Retinal pigment epithelial cell (primary cell): ENCODE results near the gene SGPL1.
A peak's percentile ranks its signal among the peaks of the same experiment; 100 is the strongest.

Experiments used
- DNase-seq: peaks from one replicate; pipeline ENCODE4 v3.0.0-alpha.2; 2010; ENCODE audit warnings: low read depth
- H3K4me3 ChIP-seq: 2 replicates; pipeline ENCODE4 v1.5.1; 2011; ENCODE audit warnings: mild to moderate bottlenecking, low read length, control low read depth, moderate library complexity
- TF ChIP-seq, protein P1 (sequence below): conservative IDR thresholded peaks from 2 replicates; pipeline ENCODE4 v1.5.1; 2011; ENCODE audit warnings: low read depth, low read length, control low read depth, inconsistent platforms

SGPL1 gene

DNA sequence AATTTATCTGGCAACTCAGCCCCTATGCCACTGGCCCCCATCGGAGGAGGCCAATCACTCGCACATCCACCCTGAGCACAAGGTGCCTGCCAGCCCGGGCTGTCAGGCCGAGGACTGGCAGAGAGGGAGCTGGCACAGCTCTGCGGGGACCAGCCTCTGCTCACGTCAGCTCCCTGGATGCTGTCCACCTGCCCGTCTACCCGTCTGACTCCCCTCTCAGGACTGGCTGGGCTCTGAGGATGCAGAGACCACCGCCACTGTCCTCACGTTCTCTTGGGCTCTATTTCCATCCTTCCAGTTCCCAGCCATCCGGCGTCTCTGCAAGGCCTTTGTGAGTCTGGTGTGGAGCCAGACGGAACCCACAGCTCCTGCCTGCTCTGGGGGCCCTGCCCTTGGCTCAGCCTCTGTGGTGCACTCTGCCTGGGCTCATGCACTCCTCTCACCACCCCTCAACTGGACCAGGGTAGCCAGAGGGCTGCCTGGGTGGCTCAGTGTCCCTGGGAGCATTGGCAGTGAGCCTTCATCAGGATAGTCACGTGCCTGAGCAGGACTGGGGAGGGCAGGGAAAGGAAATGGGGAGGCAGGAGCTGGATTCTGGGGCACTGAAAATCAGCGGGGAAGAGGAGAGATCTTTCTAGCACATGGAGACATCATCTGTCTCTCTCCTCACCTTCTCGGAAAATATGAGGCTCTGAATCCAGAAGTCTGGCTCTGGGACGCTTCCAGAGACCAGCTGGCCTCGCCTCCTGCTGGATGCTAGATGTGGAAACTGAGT lies 110.7 kb downstream of the SGPL1 start:
- no peak overlapping the region for H3K4me3 ChIP-seq
- DNase-seq, result no peak
- TF ChIP-seq, protein P1, sequence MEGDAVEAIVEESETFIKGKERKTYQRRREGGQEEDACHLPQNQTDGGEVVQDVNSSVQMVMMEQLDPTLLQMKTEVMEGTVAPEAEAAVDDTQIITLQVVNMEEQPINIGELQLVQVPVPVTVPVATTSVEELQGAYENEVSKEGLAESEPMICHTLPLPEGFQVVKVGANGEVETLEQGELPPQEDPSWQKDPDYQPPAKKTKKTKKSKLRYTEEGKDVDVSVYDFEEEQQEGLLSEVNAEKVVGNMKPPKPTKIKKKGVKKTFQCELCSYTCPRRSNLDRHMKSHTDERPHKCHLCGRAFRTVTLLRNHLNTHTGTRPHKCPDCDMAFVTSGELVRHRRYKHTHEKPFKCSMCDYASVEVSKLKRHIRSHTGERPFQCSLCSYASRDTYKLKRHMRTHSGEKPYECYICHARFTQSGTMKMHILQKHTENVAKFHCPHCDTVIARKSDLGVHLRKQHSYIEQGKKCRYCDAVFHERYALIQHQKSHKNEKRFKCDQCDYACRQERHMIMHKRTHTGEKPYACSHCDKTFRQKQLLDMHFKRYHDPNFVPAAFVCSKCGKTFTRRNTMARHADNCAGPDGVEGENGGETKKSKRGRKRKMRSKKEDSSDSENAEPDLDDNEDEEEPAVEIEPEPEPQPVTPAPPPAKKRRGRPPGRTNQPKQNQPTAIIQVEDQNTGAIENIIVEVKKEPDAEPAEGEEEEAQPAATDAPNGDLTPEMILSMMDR, result no peak

DNA sequence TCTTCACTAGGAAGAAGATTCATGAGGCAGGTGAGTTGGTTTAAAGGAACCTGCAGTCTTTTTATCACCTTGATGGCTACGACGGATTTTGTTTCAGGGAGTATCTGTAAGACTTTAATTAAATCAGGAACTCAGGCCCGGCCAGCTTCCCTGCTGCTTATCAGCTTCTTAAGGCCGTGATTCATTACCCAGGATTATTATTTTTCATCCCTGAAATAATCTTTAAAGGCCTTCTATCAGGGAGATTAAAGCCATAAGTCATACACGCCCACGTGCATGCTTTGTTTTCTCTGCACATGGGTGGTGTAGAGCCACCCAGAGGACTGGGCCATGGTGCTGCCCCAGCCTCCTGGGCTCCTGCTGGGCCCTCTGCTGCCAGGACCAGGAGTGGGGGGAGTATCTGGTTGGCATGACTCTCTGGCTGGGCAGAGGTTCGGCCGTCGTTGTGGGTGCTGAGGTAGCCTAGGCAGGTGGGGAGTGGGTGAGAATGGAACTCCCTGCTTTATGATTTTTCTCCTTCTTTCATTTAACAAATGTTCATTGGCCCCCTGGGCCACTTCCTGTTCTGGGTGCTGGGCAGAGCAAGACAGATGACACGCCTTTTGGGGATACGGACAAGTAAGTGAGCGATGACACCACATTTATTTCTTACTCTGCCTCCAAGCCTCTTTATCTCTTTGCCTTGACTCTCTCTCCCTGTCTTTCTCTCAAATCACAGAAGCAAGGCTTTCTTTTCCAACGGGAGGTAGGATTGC lies 111.6 kb downstream of the SGPL1 start:
- no peak overlapping the region for H3K4me3 ChIP-seq
- DNase-seq, result peak; percentile 83
- TF ChIP-seq, protein P1, result no peak

DNA sequence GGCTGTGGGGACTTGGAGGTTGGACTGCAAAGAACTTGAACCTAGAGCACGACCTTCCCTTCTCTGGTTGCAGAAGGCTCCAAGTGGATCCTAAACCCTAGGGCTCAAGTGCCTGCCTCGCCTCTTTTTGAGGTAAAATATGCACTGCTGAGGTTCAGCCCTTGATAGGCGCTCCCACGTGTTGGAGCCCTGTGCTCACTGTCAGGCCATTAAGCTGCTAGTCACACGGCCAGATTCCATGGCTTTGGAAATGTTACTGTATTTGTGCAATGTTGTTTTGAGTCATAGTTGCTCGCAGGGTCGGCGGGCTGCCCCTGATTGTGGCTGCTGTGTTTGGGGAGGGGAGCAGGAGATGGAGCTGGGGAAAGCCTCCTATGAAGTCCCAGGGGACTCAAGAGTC lies 112.4 kb downstream of the SGPL1 start:
- H3K4me3 ChIP-seq, result no peak overlapping the region
- no peak for DNase-seq
- TF ChIP-seq, protein P1, result no peak

DNA sequence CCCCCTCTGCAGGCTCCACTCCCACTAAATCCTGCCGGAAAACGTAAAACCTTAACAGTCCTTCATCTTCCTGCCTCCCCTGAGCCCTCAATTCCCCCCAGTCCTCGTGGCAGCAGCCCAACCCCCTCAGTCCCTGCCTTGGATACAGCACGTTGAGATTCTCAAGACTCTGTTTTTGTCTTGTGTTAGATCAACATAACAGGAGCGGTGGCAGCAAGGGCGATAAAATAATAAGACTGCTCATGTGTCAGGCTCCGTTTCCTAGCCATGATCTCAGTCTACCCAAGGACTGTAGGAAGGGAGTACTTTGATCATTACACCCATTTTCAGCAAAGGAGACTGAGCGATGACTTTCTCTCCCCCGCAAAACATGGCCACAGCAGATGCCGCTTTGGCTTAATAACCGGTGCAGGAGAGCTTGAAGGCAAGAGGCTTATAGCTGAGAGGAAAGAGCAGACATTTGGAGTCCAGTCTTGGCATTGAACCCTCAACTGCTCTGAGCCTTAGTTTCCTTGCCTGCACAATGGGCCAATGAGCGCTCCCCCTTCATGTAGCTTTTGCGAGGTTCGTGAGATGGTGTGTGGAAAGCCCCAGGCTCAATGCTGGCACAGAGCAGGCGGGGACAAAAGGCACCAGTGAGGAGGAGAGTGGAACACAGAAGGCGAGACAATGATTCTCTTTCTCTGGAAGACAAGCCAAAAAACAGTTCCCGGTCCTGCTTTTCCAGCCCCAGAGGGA lies 114.7 kb downstream of the SGPL1 start:
- no peak for DNase-seq
- TF ChIP-seq, protein P1, result no peak
- H3K4me3 ChIP-seq, result no peak overlapping the region
